Measurements from ENCODE around the gene NAV2. TPM values are rescaled to one million over a fixed set of nuclear protein-coding genes. Genes with fewer than 3 reads are reported as not detected.

Gene NAV2
- total RNA-seq, 2 donors from 2014 or later: 26.4 to 35.5 TPM

- Histone ChIP-seq H3K27me3 (no peaks in the 10 kb centered on the region), H3K4me1 (peaks cover 49% of the 10 kb centered on the region), H3K4me3 (no peak overlapping the region), H3K9me3 (no peaks in the 10 kb centered on the region), H3K27ac (peak overlapping the region; percentile 13 to 74 (median 40)), H3K36me3 (replicated peaks in 1 of 2; ENCODE audit: insufficient read depth in 1 of 2, low read depth in 2 of 2) (peaks cover 0 to 6% of the 10 kb centered on the region in 2 donors)
- intact Hi-C loops (cut with DNase I): no loop called here
- ATAC-seq (no peak), DNase-seq (no peak)
- TF ChIP-seq CTCF (IDR thresholded peaks at IDR 0.05): no peak
- no peak for TF ChIP-seq POLR2A (IDR thresholded peaks at IDR 0.05)
- WGBS, 2 donors: 14 to 20% methylated on average over 3 of the region's 3 CpGs
These were observed 239.5 kb downstream of the NAV2 start for GRCh38 chr11:19952116-19952605.

- WGBS, 2 donors: 70% methylated on average over 1 of the region's 1 CpG
- no peaks in the 10 kb centered on the region for H3K27me3 ChIP-seq
- DNase-seq (no peak), ATAC-seq (no peak)
- H3K9me3 ChIP-seq: no peaks in the 10 kb centered on the region
- no peak overlapping the region for H3K4me3 ChIP-seq
- no peak for TF ChIP-seq CTCF (IDR thresholded peaks at IDR 0.05)
- no peak for TF ChIP-seq POLR2A (IDR thresholded peaks at IDR 0.05)
- intact Hi-C loops (cut with DNase I): no loop called here
- peaks cover 0 to 6% of the 10 kb centered on the region in 2 donors for H3K36me3 ChIP-seq (replicated peaks in 1 of 2; ENCODE audit: insufficient read depth in 1 of 2, low read depth in 2 of 2)
- H3K27ac ChIP-seq: peak overlapping the region in 1 of 4 donors; percentile 32
- H3K4me1 ChIP-seq: peaks cover 49% of the 10 kb centered on the region
These were observed 240.3 kb downstream of the NAV2 start for GRCh38 chr11:19952911-19953310.

- intact Hi-C loops (cut with DNase I): no loop called here
- TF ChIP-seq CTCF (IDR thresholded peaks at IDR 0.05): no peak
- no peak for TF ChIP-seq POLR2A (IDR thresholded peaks at IDR 0.05)
- 68 to 79% methylated on average over 4 of the region's 4 CpGs for WGBS, 2 donors
- ATAC-seq (no peak), DNase-seq (no peak)
- no peak overlapping the region for H3K4me3 ChIP-seq
- H3K36me3 ChIP-seq (replicated peaks in 1 of 2; ENCODE audit: insufficient read depth in 1 of 2, low read depth in 2 of 2): peaks cover 0 to 6% of the 10 kb centered on the region in 2 donors
- no peaks in the 10 kb centered on the region for H3K27me3 ChIP-seq
- peak overlapping the region in 2 of 4 donors; percentile 7 to 32 for H3K27ac ChIP-seq
- peaks cover 49% of the 10 kb centered on the region for H3K4me1 ChIP-seq
- H3K9me3 ChIP-seq: no peaks in the 10 kb centered on the region
These were observed 240.7 kb downstream of the NAV2 start for GRCh38 chr11:19953336-19953735.

GRCh38 chr11:19953909-19954308, 241.3 kb downstream of the NAV2 start:
- TF ChIP-seq CTCF (IDR thresholded peaks at IDR 0.05) (peak in 6 of 7 experiments; percentile 31 to 86 (median 63)), POLR2A (IDR thresholded peaks at IDR 0.05) (no peak)
- H3K27ac ChIP-seq: peak overlapping the region in 2 of 4 donors; percentile 7 to 32
- ATAC-seq: peak; percentile 70
- peaks cover 0 to 6% of the 10 kb centered on the region in 2 donors for H3K36me3 ChIP-seq (replicated peaks in 1 of 2; ENCODE audit: insufficient read depth in 1 of 2, low read depth in 2 of 2)
- intact Hi-C loops (cut with DNase I): no loop called here
- H3K9me3 ChIP-seq: no peaks in the 10 kb centered on the region
- WGBS, 2 donors: 11 to 21% methylated on average over 2 of the region's 2 CpGs
- no peaks in the 10 kb centered on the region for H3K27me3 ChIP-seq
- no peak overlapping the region for H3K4me3 ChIP-seq
- DNase-seq: peak in 3 of 4 donors; percentile 43 to 66 (median 62)
- H3K4me1 ChIP-seq: peaks cover 49% of the 10 kb centered on the region

GRCh38 chr11:19954899-19955298, 242.3 kb downstream of the NAV2 start:
- no peak for ATAC-seq
- no peaks in the 10 kb centered on the region for H3K9me3 ChIP-seq
- intact Hi-C loops (cut with DNase I): no loop called here
- DNase-seq: peak; percentile 22 to 53 (median 42)
- H3K4me3 ChIP-seq: no peak overlapping the region
- H3K27me3 ChIP-seq: no peaks in the 10 kb centered on the region
- peaks cover 49% of the 10 kb centered on the region for H3K4me1 ChIP-seq
- H3K36me3 ChIP-seq (replicated peaks in 1 of 2; ENCODE audit: insufficient read depth in 1 of 2, low read depth in 2 of 2): no peaks in the 10 kb centered on the region
- TF ChIP-seq CTCF (IDR thresholded peaks at IDR 0.05): no peak
- no peak for TF ChIP-seq POLR2A (IDR thresholded peaks at IDR 0.05)
- H3K27ac ChIP-seq: no peak overlapping the region

Measured in body of pancreas (tissue), 4 donors.